Motor neuron (in vitro differentiated cells): ENCODE data around the gene CLDN19. TPM values are rescaled to one million over a fixed set of nuclear protein-coding genes. Genes with fewer than 3 reads are reported as not detected.

Source experiments
- total RNA-seq, 8 experiments: library from RNA; unstranded; fragments of 300-600 nt; gene quantifications; 2 replicates each; pipeline versions ENCODE4 v1.2.3 to v1.2.4, GENCODE V29; 2022

CLDN19 gene
- total RNA-seq, 8 experiments from 2014 or later: 0.10 to 0.81 (median 0.33) TPM; not detected in 1

Other genes starting within 250 kb of the CLDN19 start
- 10 to 100 TPM; 26.7 to 87.0 (median 59.4) TPM for gene PPIH, start 81.8 kb downstream of the CLDN19 start, total RNA-seq
- 1,000 to 10,000 TPM in 5 of 8 experiments, 100 to 1,000 TPM in 3; 743 to 1,979 (median 1,431) TPM for gene YBX1, start 57.8 kb downstream of the CLDN19 start, total RNA-seq
- gene P3H1, start 26.8 kb upstream of the CLDN19 start, total RNA-seq: 10 to 100 TPM; 22.0 to 68.9 (median 38.1) TPM
- 10 to 100 TPM in 4 of 8 experiments, 1 to 10 TPM in 4; 4.8 to 14.4 (median 10.5) TPM for gene C1orf50, start 27.0 kb upstream of the CLDN19 start, total RNA-seq
- 1 to 10 TPM in 3 of 8 experiments, under 1 TPM in 5; 0.10 to 2.3 (median 0.67) TPM for gene TMEM269, start 44.8 kb upstream of the CLDN19 start, total RNA-seq
- gene ERMAP, start 76.9 kb upstream of the CLDN19 start, total RNA-seq: 10 to 100 TPM in 4 of 8 experiments, 1 to 10 TPM in 4; 4.3 to 17.2 (median 10.0) TPM
- gene SVBP, start 77.2 kb upstream of the CLDN19 start, total RNA-seq: 100 to 1,000 TPM in 4 of 8 experiments, 10 to 100 TPM in 4; 15.4 to 145 (median 91.8) TPM
- 10 to 100 TPM; 10.9 to 18.8 (median 15.0) TPM for gene ZNF691, start 106.4 kb upstream of the CLDN19 start, total RNA-seq
- 100 to 1,000 TPM in 5 of 8 experiments, 10 to 100 TPM in 3; 44.2 to 523 (median 315) TPM for gene SLC2A1, start 218.6 kb upstream of the CLDN19 start, total RNA-seq